HG03139 (cell line): Measurements from ENCODE around the gene GLCCI1.
"Not testable (repeated sequence)": the region's sequence is repeated elsewhere in the genome, so short reads cannot be mapped to it uniquely, and the experiment has no call there.

ENCODE experiments used
- ATAC-seq: cut with Tn5 transposase; IDR thresholded peaks from one replicate; pipeline ENCODE4 v1.9.1; 2021; ENCODE audit not compliant: unreplicated experiment

GLCCI1 gene

GRCh38 chr7:7988706-7989105, 20.1 kb downstream of the GLCCI1 start:
- no peak for ATAC-seq

- ATAC-seq = no peak
Measured at GRCh38 chr7:7989133-7989532, 20.5 kb downstream of the GLCCI1 start.

GRCh38 chr7:7989616-7990440, 21.2 kb downstream of the GLCCI1 start:
- ATAC-seq = no peak

GRCh38 chr7:7990441-7990761, 21.8 kb downstream of the GLCCI1 start:
- ATAC-seq = no peak

GRCh38 chr7:7992506-7992905, 23.9 kb downstream of the GLCCI1 start:
- no peak for ATAC-seq

- ATAC-seq = not testable (repeated sequence)
Measured at GRCh38 chr7:7995348-7995747, 26.8 kb downstream of the GLCCI1 start.

GRCh38 chr7:7996568-7996967, 28.0 kb downstream of the GLCCI1 start:
- no peak for ATAC-seq

- ATAC-seq = no peak
Measured at GRCh38 chr7:8000315-8000941, 31.8 kb downstream of the GLCCI1 start.

GRCh38 chr7:8003077-8003476, 34.5 kb downstream of the GLCCI1 start:
- no peak for ATAC-seq

- ATAC-seq = no peak
Measured at GRCh38 chr7:8005279-8005678, 36.7 kb downstream of the GLCCI1 start.

GRCh38 chr7:8014399-8014798, 45.8 kb downstream of the GLCCI1 start:
- no peak for ATAC-seq

- no peak for ATAC-seq
Measured at GRCh38 chr7:8015100-8015745, 46.6 kb downstream of the GLCCI1 start.

GRCh38 chr7:8015746-8016120, 47.1 kb downstream of the GLCCI1 start:
- no peak for ATAC-seq

GRCh38 chr7:8017423-8017822, 48.8 kb downstream of the GLCCI1 start:
- no peak for ATAC-seq

GRCh38 chr7:8018961-8019360, 50.4 kb downstream of the GLCCI1 start:
- no peak for ATAC-seq

- ATAC-seq = no peak
Measured at GRCh38 chr7:8022628-8023027, 54.0 kb downstream of the GLCCI1 start.

- no peak for ATAC-seq
Measured at GRCh38 chr7:8035192-8035591, 66.6 kb downstream of the GLCCI1 start.

GRCh38 chr7:8035647-8036518, 67.3 kb downstream of the GLCCI1 start:
- no peak for ATAC-seq

GRCh38 chr7:8037151-8037550, 68.6 kb downstream of the GLCCI1 start:
- ATAC-seq = no peak

- ATAC-seq = no peak
Measured at GRCh38 chr7:8040768-8041369, 72.3 kb downstream of the GLCCI1 start.
